ENCODE data around the gene MIS12.

- TF ChIP-seq RCOR1 (IDR thresholded peaks at IDR 0.05; ENCODE audit: insufficient replicate concordance, low read length): no peak
- TF ChIP-seq, protein P1, sequence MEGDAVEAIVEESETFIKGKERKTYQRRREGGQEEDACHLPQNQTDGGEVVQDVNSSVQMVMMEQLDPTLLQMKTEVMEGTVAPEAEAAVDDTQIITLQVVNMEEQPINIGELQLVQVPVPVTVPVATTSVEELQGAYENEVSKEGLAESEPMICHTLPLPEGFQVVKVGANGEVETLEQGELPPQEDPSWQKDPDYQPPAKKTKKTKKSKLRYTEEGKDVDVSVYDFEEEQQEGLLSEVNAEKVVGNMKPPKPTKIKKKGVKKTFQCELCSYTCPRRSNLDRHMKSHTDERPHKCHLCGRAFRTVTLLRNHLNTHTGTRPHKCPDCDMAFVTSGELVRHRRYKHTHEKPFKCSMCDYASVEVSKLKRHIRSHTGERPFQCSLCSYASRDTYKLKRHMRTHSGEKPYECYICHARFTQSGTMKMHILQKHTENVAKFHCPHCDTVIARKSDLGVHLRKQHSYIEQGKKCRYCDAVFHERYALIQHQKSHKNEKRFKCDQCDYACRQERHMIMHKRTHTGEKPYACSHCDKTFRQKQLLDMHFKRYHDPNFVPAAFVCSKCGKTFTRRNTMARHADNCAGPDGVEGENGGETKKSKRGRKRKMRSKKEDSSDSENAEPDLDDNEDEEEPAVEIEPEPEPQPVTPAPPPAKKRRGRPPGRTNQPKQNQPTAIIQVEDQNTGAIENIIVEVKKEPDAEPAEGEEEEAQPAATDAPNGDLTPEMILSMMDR (conservative IDR thresholded peaks at IDR 0.05; ENCODE audit: low read depth, low read length): no peak
These were observed 41.4 kb downstream of the MIS12 start for GRCh38 chr17:5527601-5528250.

Measured in IMR-90 (cell line).